ENCODE measurements around the gene RNASEL. TPM values are rescaled to one million over a fixed set of nuclear protein-coding genes. Genes with fewer than 3 reads are reported as not detected.

Gene RNASEL
- total RNA-seq, 1 experiment from 2014 or later: 1.2 TPM

DNA sequence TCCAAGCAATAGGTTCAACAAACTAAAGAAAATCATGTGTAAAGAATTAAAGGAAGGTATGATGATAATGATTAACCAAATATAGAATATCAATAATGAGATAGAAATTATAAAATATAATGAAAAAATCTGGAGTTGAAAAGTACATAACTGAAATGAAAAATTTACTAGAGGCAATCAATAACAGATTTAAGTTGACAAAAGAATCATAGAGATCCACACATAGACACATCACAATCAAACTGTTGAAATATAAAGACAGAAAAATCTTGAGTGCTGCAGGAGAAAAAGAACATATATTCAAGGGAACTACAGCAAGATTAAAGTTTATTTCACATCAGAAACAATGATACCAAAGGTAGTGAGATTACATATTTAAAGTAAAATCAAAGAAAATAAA, 63.7 kb downstream of the RNASEL start:
- DNase-seq: no peak
- Histone ChIP-seq H3K4me3 (ENCODE audit: insufficient read depth, low read depth, low read length) (no peak overlapping the region), H3K36me3 (replicated peaks; ENCODE audit: control insufficient read depth, insufficient read depth, low read length) (no peaks in the 10 kb centered on the region), H3K27me3 (ENCODE audit: control insufficient read depth, insufficient read depth, low read length) (no peaks in the 10 kb centered on the region)

Other genes with a start within 250 kb of the RNASEL start
- 381 and 422 TPM in 2 replicates for gene GLUL, start 197.5 kb downstream of the RNASEL start, total RNA-seq (2014; rRNA removed; shearing (Covaris generic))
- not detected in 2 replicates for gene TEDDM1, start 188.6 kb downstream of the RNASEL start, total RNA-seq (2014; rRNA removed; shearing (Covaris generic))
- not detected in 2 replicates for gene RGSL1, start 139.1 kb downstream of the RNASEL start, total RNA-seq (2014; rRNA removed; shearing (Covaris generic))
- gene RGS16, start 15.1 kb upstream of the RNASEL start, total RNA-seq (2014; rRNA removed; shearing (Covaris generic)): 22.0 and 29.1 TPM in 2 replicates
- 2.3 and 14.2 TPM in 2 replicates for gene RGS8, start 95.3 kb upstream of the RNASEL start, total RNA-seq (2014; rRNA removed; shearing (Covaris generic))
- 2.0 and 8.1 TPM in 2 replicates for gene NPL, start 200.5 kb upstream of the RNASEL start, total RNA-seq (2014; rRNA removed; shearing (Covaris generic))

Data from H7 (cell line).